Measurements from ENCODE around the gene SCMH1.

Gene SCMH1

DNA sequence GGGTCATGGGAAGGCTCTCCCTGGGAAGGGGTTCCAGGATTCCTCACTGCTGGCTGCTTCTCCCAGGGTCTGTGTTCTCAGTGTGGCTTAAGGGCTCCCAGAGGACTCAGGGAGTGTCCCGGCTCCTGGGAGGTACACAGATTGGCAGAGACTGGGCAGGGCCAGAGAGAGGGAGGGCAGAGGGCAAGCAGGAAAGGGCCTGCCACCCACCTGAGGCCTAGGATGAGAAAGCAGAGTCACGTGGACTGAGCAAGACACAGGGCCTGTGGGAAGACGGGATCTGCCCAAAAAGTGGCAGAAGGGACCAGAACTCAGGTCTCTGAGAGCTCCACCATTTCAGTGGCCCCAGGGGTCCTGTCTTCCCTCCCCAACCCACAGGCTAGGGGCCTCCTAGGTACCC, 221.5 kb downstream of the SCMH1 start:
- peaks cover 4% of the 10 kb centered on the region; the same call in 1 of the 2 replicates for H3K4me1 ChIP-seq (ENCODE audit: insufficient read depth, low read length)
- H3K27me3 ChIP-seq (ENCODE audit: insufficient read depth, low read length) = peaks cover 28% of the 10 kb centered on the region; the same call in 1 of the 2 replicates
- no peak overlapping the region for H3K9ac ChIP-seq (ENCODE audit: low read depth, low read length)
- no peaks in the 10 kb centered on the region for H3K9me3 ChIP-seq (ENCODE audit: insufficient read depth, low read depth, low read length)
- peaks cover 37% of the 10 kb centered on the region for H3K36me3 ChIP-seq (ENCODE audit: insufficient read depth, low read depth, low read length)
- H3K27ac ChIP-seq (ENCODE audit: low read length) = no peak overlapping the region
- no peak overlapping the region for H3K4me3 ChIP-seq (ENCODE audit: low read length)

DNA sequence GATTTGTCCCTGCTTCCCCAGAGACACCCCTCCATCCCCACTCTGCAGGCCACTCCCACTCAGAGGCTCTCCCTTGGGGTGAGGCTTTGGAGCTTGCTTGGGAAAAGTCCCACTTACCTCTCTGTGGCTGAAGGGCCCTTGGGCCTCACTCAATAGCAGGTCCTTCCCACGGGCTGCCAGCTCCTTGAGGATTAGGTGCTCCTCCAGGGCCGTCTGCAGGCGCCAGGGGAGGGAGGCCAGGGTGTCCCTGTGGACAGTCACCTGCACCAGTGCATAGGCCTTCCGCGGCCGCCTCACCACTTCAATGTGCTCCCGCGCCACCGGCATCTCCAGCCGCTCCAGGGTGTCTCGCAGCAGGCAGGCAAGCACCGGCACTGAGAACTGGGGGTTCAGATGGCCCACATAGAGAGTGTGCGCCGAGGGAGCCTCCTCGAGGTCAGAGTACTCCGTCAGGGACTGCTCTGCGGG, 222.0 kb downstream of the SCMH1 start:
- H3K4me3 ChIP-seq (ENCODE audit: low read length) = no peak overlapping the region
- no peaks in the 10 kb centered on the region for H3K9me3 ChIP-seq (ENCODE audit: insufficient read depth, low read depth, low read length)
- no peak overlapping the region for H3K9ac ChIP-seq (ENCODE audit: low read depth, low read length)
- H3K36me3 ChIP-seq (ENCODE audit: insufficient read depth, low read depth, low read length) = peaks cover 42% of the 10 kb centered on the region
- no peak overlapping the region for H3K27ac ChIP-seq (ENCODE audit: low read length)
- H3K27me3 ChIP-seq (ENCODE audit: insufficient read depth, low read length) = peaks cover 28% of the 10 kb centered on the region; the same call in 1 of the 2 replicates
- H3K4me1 ChIP-seq (ENCODE audit: insufficient read depth, low read length) = peaks cover 4% of the 10 kb centered on the region; the same call in 1 of the 2 replicates

DNA sequence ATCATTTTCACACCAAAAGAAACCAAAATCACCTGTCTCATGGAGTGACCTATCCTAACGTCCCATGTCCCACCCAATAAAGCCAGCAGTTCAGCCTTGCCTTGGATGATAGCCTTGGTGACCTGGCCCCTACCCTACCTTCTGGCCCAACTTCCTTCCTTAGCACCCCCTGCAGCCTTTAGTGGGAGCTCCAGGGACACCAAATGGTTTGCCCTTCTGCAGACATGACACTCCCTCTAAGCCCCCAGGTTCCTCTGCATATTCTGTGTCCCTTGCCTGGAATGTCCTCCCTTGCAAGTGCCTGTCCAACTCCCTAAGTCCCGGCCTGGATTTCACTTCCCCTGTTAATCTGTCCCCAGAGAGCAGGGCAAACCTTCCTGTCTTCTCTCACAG, 222.8 kb downstream of the SCMH1 start:
- H3K9ac ChIP-seq (ENCODE audit: low read depth, low read length) = no peak overlapping the region
- peaks cover 23% of the 10 kb centered on the region; the same call in 1 of the 2 replicates for H3K27me3 ChIP-seq (ENCODE audit: insufficient read depth, low read length)
- H3K4me3 ChIP-seq (ENCODE audit: low read length) = no peak overlapping the region
- H3K36me3 ChIP-seq (ENCODE audit: insufficient read depth, low read depth, low read length) = peaks cover 50% of the 10 kb centered on the region
- no peaks in the 10 kb centered on the region for H3K9me3 ChIP-seq (ENCODE audit: insufficient read depth, low read depth, low read length)
- no peak overlapping the region for H3K27ac ChIP-seq (ENCODE audit: low read length)
- peaks cover 4% of the 10 kb centered on the region; the same call in 1 of the 2 replicates for H3K4me1 ChIP-seq (ENCODE audit: insufficient read depth, low read length)

DNA sequence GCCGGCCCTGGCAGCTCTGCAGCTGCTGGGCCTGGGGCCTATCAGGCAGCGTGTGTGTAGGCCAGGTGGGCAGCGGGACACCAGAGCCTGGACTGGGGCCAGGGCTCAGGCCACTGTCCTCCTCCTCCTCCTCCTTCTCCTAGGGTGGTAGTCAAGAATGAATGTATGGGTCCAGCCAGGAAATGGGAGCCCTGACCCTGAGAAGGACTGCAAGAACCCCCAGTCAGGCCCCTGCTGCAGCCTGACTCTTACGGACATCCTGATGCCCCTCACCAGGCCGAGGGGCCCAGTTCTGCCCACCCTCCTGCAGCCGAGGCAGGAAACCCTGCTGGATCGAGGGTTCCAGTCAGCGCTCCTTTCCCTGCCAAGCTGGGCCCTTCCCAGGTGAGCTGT, 224.1 kb downstream of the SCMH1 start:
- no peak overlapping the region for H3K9ac ChIP-seq (ENCODE audit: low read depth, low read length)
- no peaks in the 10 kb centered on the region for H3K9me3 ChIP-seq (ENCODE audit: insufficient read depth, low read depth, low read length)
- peaks cover 63% of the 10 kb centered on the region for H3K36me3 ChIP-seq (ENCODE audit: insufficient read depth, low read depth, low read length)
- no peak overlapping the region for H3K27ac ChIP-seq (ENCODE audit: low read length)
- H3K27me3 ChIP-seq (ENCODE audit: insufficient read depth, low read length) = peaks cover 10% of the 10 kb centered on the region; the same call in 1 of the 2 replicates
- no peak overlapping the region for H3K4me3 ChIP-seq (ENCODE audit: low read length)
- H3K4me1 ChIP-seq (ENCODE audit: insufficient read depth, low read length) = peaks cover 4% of the 10 kb centered on the region; the same call in 1 of the 2 replicates

DNA sequence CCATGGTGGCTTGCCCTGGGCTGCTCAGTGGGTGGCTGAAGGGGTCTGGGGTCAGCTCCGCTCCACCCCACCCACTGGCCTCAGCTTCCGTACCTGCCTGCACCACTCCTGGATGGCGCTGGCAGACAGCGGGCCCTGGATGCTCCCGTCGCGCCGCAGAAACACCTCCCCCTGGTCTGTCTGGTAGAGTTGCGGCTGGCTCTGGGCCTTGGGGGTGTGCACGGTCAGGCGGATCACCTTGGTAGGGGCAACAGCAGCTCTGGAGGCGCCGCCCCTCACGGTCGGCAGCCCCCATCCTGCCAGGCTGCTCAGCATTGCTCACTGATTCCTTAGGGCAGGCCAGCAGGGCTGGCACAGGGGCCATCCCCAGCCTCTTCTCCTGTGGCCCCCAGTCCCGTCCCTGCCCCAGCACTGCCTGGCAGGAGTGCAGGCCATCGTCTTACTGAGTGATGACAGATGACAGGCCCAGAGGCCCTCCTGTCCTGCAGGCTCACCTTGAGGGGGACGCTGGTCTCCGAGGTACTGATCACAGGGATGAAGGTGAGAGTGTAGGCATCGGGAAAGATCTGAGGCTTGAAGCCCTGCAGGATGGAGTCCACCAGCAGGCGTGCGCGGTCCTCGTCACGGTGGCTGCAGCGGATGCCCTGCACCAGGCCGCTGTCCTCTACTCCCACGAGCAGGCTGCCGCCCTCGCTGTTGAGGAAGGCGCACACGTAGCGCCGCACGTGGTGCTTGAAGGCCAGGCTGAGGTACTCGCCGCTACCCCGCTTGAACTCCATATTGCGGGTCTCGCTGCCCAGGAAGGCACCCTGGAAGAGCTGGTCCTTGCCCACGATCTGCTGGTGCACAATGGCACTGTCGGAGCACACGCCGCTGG, 224.7 kb downstream of the SCMH1 start:
- H3K4me1 ChIP-seq (ENCODE audit: insufficient read depth, low read length) = peaks cover 4% of the 10 kb centered on the region; the same call in 1 of the 2 replicates
- no peak overlapping the region for H3K27ac ChIP-seq (ENCODE audit: low read length)
- H3K9me3 ChIP-seq (ENCODE audit: insufficient read depth, low read depth, low read length) = no peaks in the 10 kb centered on the region
- no peak overlapping the region for H3K4me3 ChIP-seq (ENCODE audit: low read length)
- peaks cover 70% of the 10 kb centered on the region for H3K36me3 ChIP-seq (ENCODE audit: insufficient read depth, low read depth, low read length)
- no peak overlapping the region for H3K9ac ChIP-seq (ENCODE audit: low read depth, low read length)
- peaks cover 4% of the 10 kb centered on the region; the same call in 1 of the 2 replicates for H3K27me3 ChIP-seq (ENCODE audit: insufficient read depth, low read length)

DNA sequence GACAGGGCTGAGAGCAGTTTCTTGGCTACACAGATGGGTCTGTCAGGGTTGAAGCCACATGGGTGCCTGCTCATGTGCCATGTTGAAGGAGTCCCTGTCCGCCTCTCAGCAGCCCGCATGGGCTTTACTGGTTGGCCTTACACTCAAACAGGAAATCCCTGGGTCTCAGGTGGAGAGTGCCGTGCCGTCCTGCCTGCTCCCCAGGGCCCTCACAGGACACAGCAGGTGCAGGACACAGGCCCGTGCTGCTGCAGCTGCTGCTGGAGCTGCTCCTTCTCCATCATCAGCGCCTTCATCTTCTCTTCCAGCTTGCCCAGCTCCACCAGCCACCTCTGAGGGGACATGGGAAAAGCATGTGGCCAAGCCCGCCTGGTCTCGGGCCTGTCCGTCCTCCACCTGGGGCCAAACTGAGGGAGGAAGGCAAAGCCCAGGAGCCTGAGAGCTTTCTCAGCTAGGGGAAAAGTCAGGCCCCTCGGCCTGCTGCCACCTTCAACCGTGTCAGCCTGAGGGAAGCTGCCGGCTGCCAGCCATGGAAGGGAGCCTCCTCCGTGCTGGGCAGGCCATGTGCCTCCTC, 226.1 kb downstream of the SCMH1 start:
- no peaks in the 10 kb centered on the region for H3K4me1 ChIP-seq (ENCODE audit: insufficient read depth, low read length)
- no peaks in the 10 kb centered on the region for H3K27me3 ChIP-seq (ENCODE audit: insufficient read depth, low read length)
- no peak overlapping the region for H3K9ac ChIP-seq (ENCODE audit: low read depth, low read length)
- no peak overlapping the region for H3K27ac ChIP-seq (ENCODE audit: low read length)
- H3K4me3 ChIP-seq (ENCODE audit: low read length) = no peak overlapping the region
- H3K9me3 ChIP-seq (ENCODE audit: insufficient read depth, low read depth, low read length) = no peaks in the 10 kb centered on the region
- peaks cover 84% of the 10 kb centered on the region for H3K36me3 ChIP-seq (ENCODE audit: insufficient read depth, low read depth, low read length)

DNA sequence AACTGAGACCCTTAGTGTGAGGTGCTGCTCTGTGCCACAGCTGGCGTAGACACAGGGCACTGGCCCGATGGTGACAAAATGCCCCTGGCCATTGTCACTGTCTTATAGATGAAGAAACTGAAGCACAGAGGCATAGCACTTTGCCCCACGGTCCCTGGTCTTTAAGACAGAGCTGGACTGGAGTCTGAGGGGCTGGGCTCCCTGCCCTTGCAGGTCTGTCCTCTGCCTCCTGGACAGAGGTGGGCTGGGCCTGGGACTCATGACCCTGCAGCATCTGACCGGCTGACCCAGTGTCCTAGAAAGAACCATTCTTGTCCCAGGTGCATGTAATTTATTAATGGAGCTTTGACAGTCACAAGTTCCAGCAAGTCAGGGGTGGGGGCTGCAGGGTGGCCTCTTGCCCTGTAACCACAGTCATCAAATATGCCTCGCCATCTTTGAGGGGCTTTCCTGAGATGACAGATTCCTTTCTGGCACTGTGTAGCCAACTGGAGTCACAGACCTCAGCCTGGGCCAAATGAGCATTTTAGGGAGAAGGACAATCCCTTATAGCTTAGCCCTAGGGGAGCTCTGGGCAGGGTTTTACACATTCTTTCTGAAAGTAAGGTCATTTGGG, 226.7 kb downstream of the SCMH1 start:
- Histone ChIP-seq H3K27ac (ENCODE audit: low read length) (no peak overlapping the region), H3K9ac (ENCODE audit: low read depth, low read length) (no peak overlapping the region), H3K36me3 (ENCODE audit: insufficient read depth, low read depth, low read length) (peaks cover 90% of the 10 kb centered on the region), H3K4me3 (ENCODE audit: low read length) (no peak overlapping the region), H3K9me3 (ENCODE audit: insufficient read depth, low read depth, low read length) (no peaks in the 10 kb centered on the region), H3K4me1 (ENCODE audit: insufficient read depth, low read length) (no peaks in the 10 kb centered on the region), H3K27me3 (ENCODE audit: insufficient read depth, low read length) (no peaks in the 10 kb centered on the region)

DNA sequence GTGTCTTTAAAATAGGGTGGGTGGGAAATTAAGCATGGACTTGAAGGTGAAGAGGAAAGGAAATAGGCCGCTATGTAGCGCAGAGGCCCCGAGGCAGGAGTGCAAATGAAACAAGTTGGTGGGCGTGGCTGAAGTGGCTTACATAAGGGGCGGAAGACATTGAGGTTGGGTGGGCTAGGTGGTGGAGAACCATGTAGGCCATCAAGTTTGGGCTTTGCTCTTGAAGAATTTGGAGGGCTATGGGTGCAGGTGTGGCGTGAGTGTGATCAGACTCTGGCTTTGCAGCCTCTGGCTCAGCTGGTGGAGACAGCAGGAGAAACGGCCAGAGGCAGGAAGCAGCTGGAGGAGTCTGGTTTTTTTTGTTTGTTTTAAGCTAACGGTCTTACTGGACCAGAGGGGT, 227.2 kb downstream of the SCMH1 start:
- Histone ChIP-seq H3K27me3 (ENCODE audit: insufficient read depth, low read length) (no peaks in the 10 kb centered on the region), H3K9ac (ENCODE audit: low read depth, low read length) (no peak overlapping the region), H3K27ac (ENCODE audit: low read length) (no peak overlapping the region), H3K4me3 (ENCODE audit: low read length) (no peak overlapping the region), H3K9me3 (ENCODE audit: insufficient read depth, low read depth, low read length) (no peaks in the 10 kb centered on the region), H3K36me3 (ENCODE audit: insufficient read depth, low read depth, low read length) (peaks cover 95% of the 10 kb centered on the region), H3K4me1 (ENCODE audit: insufficient read depth, low read length) (no peaks in the 10 kb centered on the region)

DNA sequence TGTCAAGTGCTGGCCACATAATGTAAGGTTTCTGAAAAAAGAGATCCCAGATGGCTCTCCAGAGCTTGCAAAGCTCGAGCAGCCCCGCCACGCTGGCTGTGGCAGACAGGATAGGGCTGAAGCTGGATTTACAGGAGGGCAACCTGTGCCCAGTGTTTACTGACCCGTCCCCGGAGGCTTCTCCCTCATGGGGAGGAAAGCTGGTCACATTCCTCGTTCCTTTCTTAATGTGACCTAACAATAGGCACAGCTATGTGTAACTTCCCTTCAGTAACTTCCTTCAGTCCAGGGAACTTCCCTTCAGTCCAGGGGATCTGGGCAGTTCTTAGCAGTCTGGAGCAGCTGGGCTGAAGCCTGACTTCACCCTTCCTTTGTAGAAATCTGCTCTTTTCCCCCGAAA, 228.3 kb downstream of the SCMH1 start:
- no peak overlapping the region for H3K9ac ChIP-seq (ENCODE audit: low read depth, low read length)
- peaks cover 98% of the 10 kb centered on the region for H3K36me3 ChIP-seq (ENCODE audit: insufficient read depth, low read depth, low read length)
- H3K9me3 ChIP-seq (ENCODE audit: insufficient read depth, low read depth, low read length) = no peaks in the 10 kb centered on the region
- no peak overlapping the region for H3K4me3 ChIP-seq (ENCODE audit: low read length)
- no peak overlapping the region for H3K27ac ChIP-seq (ENCODE audit: low read length)
- no peaks in the 10 kb centered on the region for H3K4me1 ChIP-seq (ENCODE audit: insufficient read depth, low read length)
- H3K27me3 ChIP-seq (ENCODE audit: insufficient read depth, low read length) = no peaks in the 10 kb centered on the region

DNA sequence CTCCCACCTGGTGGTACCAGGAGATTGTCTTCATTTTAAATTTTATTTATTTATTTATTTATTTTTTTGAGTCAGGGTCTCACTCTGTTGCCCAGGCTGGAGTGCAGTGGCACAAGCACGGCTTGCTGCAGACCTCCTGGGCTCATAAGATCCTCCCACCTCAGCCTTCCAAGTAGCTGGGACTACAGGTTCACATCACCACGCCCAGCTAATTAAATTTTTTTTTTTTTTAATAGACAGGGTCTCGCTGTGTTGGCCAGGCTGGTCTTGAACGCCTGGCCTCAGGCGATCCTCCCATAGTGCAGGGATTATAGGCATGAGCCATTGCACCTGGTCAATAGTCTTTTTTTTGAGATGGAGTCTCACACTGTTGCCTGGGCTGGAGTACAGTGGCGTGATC, 229.1 kb downstream of the SCMH1 start:
- no peaks in the 10 kb centered on the region for H3K4me1 ChIP-seq (ENCODE audit: insufficient read depth, low read length)
- H3K27ac ChIP-seq (ENCODE audit: low read length) = no peak overlapping the region
- H3K9ac ChIP-seq (ENCODE audit: low read depth, low read length) = no peak overlapping the region
- H3K36me3 ChIP-seq (ENCODE audit: insufficient read depth, low read depth, low read length) = peaks cover 100% of the 10 kb centered on the region
- H3K4me3 ChIP-seq (ENCODE audit: low read length) = no peak overlapping the region
- H3K9me3 ChIP-seq (ENCODE audit: insufficient read depth, low read depth, low read length) = no peaks in the 10 kb centered on the region
- H3K27me3 ChIP-seq (ENCODE audit: insufficient read depth, low read length) = no peaks in the 10 kb centered on the region

DNA sequence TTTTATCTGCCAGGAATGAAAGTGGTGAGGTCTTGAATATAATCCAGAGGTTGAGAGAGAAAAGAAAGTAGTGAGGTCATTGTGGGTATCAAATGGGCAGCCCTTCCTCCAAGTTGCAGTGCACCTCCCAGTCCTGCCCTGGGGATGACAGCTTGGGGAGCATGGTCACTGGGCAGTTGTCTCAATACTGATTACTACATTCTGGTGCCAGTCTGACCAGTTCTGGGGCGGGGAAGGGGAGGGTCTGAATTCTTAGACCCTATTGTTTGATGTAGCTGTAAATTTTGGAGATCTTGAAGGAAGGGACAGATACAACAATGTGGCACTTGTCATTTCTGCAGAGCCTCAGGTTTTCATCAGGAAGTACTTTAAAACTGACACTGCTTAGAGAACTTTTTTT, 231.8 kb downstream of the SCMH1 start:
- Histone ChIP-seq H3K4me1 (ENCODE audit: insufficient read depth, low read length) (no peaks in the 10 kb centered on the region), H3K27me3 (ENCODE audit: insufficient read depth, low read length) (no peaks in the 10 kb centered on the region), H3K36me3 (ENCODE audit: insufficient read depth, low read depth, low read length) (peaks cover 100% of the 10 kb centered on the region), H3K4me3 (ENCODE audit: low read length) (no peak overlapping the region), H3K9me3 (ENCODE audit: insufficient read depth, low read depth, low read length) (no peaks in the 10 kb centered on the region), H3K27ac (ENCODE audit: low read length) (no peak overlapping the region), H3K9ac (ENCODE audit: low read depth, low read length) (no peak overlapping the region)

Measured in iPS-20b (cell line).